GM11168 (cell line): ENCODE measurements around the gene DHRS13.
"Not testable (repeated sequence)": the region's sequence is repeated elsewhere in the genome, so short reads cannot be mapped to it uniquely, and the experiment has no call there.

Experiments
- in situ Hi-C: fragments of 300-500 bp; cut with MboI; formaldehyde crosslinking; loops from one replicate; pipeline ENCODE4 v1.12.0; 2022; ENCODE audit warnings: low sequenced_read_pairs; ENCODE audit not compliant: unreplicated experiment

The DHRS13 gene

DNA sequence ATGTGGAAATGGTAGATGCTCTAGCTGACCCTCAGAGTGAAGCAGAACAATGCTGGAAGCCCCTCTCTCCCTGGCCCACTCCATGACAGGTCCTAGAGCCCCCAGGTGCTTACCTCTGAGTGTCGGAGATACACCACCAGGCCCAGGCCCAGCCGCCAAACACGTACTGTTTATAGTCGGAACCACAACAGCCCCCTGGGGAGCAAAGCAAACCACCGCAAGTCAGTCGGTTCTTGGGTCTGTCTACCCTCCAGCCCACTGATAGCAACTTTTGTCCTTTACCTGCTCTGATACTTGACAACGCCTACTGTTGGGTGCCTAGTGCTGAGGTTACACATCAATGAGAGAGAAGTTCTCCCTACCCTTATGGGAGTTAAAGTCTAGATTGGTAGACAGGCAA is 14.0 kb downstream of the DHRS13 start:
- in situ Hi-C loops = no loop called here

DNA sequence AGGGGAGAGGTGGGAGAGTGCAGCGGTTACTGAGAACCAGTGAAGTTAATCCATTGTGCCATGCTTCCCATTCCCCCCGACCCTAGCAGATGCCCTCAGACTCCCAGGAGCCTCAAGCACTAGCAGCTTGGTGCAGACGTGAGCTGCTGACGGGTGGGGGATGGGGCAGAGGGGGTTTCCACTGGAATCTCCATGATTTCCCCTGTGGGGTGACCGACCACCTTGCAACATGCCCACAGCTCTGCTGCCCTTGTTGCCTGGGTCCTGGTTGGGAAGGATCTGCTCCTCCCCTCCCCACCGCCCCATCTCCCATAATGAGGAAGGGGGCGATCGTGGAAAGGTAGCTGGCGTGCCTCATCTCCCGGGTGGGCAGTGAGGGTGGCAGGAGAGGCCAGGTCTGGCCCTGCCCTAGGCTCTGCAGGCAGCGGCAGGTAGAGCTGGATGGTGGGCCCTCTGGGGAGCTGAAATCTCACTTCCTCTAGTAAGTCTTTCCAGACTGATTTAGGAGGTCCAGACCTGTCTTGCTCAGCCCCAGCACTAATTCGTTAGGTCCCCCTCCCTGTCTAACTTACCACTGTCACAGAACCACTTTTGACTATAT is 14.9 kb downstream of the DHRS13 start:
- in situ Hi-C loops = no loop called here

DNA sequence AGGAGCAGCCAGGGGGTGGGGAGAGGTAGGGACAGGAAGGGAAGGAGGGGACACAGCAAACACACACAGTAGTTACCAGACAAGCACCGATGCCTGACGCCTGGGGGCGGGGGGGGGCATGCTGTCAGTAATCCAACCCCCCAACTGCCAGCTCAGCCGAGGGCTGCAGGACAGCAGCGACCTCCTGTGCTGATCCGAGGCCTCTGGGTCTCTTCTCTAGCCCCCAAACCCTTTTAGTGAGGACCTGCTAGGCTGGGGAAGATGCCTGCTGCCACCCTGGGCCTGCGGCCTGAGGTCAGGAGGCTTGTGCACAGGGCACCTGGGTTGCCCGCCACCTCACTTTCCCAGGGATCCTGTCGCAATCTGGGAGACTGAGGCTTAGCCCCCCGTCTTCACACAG is 16.9 kb downstream of the DHRS13 start:
- in situ Hi-C loops = no loop called here

DNA sequence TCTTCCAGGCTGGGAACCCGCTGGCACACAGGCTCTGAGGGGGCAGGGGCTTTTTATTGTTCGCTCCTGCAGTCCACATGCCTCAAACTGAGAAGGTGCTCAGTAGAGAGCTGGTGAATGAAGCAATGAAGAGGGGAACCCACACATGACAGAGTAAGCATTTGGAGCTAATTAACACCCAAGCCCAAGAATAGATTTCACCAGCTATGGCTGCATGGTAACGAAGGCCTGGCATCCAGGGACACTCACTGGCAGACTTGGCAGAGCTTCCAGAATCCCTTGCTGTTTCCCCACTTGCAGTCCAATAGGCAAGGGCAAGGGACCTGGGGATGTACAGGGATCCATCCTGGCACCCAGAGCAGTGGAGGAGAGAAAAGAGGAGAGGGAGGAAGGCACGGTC is 17.5 kb downstream of the DHRS13 start:
- in situ Hi-C loops = no loop called here

DNA sequence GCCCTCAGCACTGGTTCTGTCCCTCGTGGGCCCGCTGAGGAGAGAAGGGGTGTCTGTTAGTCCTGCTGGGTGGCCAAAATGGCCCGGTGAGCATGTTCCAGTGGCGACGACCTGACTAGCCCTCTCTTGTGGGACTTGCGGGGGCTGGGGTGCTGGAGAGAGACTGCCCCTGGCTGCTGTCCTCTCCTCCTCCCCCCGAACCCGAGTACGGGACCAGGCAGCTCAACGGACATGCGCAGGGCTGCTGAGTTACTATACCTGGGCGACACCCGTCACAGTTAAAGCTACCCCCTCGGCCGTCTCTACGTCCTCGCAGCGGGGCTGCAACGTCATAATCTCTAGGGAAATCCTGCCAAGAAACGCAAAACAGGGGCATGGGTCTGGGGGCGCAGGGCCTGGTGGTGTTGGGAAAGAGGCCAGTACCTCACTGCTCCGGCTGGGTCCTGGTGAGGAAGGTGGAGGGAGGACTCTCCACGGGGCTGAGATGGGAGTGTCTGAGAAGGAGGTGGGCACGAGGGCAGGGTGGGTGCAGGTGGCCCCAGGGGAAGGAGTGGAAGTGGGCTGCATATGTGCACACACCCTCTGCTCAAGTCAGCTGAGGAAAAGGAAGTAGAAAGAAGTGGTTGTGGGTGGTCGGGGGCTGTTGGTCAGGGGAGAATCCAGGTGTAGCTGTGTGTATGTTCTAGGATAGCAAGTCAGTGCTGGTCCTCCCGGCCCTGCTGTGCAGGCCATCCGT is 18.7 kb downstream of the DHRS13 start:
- in situ Hi-C loops = no loop called here

DNA sequence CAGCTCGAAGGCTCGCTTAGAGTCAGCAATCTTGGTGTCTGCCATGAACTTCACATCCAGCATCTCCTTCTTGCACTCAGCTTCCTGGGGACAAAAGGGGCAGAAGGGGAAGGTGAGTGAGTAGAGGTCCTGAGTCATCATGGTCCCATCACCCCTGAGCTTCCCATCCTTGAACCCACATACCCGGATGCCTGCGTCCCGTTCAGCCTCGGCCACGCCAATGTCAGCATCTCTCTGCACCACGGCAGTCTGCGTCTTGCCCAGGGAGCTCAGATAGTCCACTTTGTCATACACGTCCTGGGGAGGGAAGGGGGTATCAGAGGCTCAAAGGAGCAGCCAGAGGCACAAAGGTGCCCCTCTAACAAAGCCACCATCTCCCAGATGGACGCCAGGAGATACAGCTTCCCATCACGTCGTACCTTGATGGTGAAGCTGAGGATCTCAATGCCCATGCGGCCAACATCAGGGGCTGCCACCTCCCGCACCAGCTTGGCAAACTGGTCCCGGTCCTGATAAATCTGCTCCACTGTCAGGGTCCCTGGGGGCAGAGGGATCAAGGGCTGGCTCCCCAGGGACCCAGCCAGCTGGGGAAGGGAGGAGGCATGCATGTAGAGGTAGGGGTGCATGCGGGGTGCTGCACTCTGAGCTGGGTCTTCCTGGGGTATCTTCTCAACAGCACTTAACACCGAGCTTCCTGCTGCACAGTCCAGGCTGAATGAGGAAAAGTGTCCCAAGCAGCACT is 20.6 kb downstream of the DHRS13 start:
- in situ Hi-C loops = no loop called here

DNA sequence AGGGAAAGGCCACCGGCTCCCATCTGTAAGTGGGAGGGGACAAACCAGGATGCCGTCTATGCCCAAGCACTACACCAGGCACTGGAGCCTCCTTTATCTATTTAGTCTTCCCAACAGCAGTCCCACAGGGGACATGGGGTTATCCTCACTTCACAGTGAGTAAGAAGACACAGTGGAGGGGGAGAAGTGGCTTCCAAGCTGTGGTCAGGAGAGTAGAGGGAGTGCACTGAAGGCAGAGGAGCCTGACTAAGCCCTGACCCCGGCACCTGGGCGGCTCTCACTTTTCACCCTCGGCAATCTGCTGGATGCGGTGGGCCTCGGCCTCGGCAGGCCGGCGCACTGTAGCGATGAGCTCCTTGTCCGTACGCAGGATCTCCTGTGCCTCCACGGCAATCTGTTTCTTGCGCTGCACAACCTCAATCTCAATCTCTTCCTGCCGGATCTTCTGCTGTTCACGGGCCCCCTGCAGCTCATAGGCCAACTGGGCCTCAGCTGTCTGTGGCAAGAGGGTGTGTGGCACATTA is 21.3 kb downstream of the DHRS13 start:
- in situ Hi-C loops = no loop called here

DNA sequence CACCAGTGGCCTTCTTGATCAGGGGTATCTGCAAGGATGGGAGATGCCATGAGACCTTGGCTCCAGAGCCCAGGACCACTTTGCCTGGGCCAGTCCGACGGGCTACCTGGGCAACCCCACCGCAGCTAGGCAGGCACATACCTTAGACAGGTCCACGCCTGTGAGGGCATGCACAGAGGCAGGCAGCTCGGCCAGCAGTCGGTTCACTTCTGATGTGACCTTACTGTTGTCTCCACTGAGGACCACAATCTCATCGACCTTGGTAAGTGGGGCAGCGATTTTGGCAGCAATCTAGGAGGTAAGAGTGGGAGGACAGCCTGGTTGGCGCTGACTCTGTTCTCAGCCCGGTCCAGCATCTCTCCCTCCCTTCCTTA is 22.3 kb downstream of the DHRS13 start:
- in situ Hi-C loops = no loop called here

DNA sequence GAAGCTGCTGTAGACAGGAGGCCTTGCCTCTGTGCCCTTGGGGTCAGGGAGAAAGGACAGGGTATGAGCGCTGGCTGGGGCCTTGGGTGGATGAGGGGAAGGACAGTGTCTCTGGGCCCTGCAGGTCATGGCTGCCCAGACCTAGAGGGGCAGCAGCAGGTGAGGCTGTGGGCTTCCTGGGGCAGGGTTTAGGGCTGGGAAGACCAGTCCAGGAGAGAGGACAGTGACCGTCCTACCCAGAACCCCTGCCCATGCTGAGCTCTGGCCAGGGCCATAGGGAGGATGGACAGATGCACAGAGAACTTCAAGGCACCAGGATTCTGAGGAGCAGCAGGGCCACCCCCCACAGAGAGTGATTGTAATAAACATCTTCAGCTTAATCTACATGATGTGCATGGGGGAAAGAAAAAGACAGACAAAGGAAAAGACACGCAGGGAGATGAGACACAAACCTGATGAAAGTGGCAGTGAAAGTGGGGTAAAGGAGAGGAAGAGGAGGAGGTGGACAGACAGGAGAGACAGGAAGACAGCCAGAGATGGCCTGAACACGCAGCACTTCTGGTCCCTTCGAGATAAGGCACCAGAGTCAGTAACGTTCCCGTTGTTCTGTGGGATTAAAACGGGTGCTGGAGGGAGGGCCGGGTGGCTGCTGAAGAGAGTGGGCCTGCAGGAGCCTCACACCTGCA is 22.9 kb downstream of the DHRS13 start:
- in situ Hi-C loops = no loop called here

DNA sequence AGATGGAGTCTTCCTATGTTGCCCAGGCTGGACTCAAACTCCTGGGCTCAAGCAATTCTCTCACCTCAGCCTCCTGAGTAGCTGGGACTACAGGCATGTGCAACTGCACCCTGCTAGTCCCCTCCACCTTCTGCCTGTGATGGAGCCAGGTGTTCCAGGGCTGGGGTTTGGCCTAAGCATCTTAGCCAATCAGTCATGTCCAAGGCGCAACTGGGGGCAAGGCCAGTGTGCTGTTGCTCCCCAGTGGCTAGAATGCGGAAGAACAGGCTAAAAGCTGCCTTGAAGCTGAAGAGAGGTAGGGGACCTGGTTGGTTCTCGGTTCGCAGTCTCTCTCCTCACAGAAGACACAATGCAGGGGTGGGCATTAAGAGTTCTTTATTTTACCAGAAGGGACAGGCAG is 23.9 kb downstream of the DHRS13 start:
- in situ Hi-C loops = no loop called here

DNA sequence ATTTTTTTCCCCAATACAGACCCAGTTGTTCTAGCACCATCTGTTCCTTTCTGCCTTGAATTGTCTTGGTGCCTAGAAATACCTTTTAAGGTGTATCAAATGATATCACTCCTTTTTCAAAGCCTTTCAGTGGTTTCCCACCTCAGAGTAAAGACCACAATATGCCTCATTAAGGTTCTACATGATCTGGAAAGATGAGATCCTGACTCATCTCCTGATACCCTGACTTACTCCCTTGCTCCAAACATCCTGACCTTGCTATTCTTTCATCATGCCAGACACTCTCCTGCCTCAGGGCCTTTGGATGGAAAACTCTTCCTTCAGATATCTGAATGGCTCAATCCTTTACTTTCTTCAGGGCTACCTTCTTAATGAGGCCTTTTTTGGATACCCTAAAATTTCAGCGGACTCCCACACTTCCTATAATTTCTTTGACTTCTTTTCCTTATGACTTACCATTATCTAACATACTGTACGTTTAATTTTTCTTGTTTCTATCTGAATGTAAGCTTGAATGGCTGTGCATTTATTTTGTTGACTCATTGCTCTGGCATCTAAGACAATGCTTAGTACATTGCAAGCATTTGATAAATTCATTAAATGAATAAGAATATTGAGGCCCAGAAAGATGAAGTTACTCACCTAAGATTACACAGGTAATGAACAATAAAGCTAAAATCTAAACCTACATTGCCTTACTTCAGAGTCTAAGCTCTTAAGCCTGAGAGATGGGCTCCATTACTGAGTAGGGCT is 24.5 kb downstream of the DHRS13 start:
- in situ Hi-C loops = no loop called here

DNA sequence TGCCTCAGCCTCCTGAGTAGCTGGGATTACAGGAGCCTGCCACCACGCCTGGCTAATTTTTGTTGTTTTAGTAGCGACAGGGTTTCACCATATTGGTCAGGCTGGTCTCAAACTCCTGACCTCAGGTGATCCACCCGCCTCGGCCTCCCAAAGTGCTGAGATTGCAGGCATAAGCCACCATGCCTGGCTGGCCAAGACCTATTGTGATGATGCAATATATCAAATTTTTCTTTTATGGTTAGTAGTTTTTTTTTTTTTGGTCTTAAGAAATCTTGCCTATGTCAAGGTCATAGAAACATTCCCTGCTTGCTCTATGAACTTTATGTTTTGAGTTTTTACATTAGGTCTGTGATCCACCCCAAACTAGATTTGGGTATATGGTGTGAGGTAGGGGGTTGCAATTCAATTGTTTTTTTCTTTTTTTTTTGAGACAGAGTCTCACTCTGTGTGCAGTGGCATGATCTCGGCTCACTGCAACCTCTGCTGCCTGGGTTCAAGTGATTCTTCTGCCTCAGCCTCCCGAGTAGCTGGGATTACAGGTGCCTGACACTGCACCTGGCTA is 25.6 kb downstream of the DHRS13 start:
- in situ Hi-C loops = not testable (repeated sequence)

DNA sequence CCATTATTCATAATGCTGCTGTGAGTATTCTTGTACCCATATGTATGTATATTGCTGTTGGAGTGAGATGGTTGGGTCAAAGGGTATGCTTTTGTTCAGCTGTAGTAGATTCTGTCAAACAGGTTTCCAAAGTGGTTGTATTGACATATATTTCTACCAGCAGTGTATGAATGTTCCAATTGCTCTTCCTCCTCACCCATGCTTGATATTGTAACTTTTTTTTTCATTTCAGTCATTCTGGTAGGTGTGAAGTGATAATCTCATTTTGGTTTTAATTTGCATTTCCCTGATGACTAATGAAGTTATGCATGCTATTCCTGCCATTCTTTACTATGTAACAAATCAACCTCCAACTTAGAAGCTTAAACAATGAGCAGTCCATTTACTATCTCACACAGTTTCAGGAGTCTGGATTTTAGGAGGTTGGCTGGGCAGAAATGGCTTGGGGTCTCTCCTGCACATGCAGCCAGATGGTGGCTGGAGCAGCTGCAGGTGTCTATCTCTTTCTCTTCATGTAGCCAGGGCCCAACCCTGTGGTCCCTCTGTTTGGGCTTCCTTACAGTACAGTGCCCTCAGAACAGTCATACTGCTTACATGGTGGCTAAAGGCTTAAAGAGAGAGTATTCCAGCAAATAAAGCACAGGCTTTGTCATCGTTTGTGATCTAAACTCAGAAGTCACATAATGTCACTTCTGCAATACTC is 26.9 kb downstream of the DHRS13 start:
- in situ Hi-C loops = no loop called here

DNA sequence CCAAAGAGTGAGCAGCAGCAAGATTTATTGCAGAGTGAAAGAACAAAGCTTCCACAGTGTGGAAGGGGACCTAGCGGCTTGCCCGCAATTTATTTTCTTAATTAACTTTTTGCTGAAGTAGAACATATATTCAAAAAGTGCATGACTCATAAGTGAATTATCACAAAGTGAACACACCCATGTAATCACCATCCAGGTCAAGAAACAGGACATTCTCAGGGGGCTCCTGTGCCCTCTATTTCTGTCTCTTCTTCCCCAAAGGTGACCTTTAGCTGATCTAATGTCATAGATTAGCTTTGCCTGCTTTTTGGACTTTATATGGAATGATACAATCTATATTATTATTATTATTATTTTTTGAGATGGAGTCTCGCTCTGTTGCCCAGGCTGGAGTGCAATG is 28.1 kb downstream of the DHRS13 start:
- in situ Hi-C loops = no loop called here

DNA sequence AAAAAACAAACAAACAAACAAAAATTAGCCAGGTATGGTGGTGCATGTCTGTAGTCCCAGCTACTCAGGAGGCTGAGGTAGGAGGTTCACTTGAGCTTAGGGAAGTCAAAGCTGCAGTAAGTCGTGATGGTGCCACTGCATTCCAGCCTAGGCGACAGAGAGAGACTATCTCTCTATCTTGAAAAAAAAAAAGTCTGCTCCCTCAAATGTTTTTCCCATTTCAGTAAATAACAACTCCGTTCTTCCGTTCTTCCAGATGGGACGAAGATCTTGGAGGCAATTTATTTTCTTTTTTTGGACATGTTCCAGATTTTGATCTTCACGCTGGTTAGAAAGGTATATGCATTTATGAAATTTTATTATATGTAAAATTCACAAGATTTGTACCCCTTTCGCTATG is 29.0 kb downstream of the DHRS13 start:
- in situ Hi-C loops = no loop called here

DNA sequence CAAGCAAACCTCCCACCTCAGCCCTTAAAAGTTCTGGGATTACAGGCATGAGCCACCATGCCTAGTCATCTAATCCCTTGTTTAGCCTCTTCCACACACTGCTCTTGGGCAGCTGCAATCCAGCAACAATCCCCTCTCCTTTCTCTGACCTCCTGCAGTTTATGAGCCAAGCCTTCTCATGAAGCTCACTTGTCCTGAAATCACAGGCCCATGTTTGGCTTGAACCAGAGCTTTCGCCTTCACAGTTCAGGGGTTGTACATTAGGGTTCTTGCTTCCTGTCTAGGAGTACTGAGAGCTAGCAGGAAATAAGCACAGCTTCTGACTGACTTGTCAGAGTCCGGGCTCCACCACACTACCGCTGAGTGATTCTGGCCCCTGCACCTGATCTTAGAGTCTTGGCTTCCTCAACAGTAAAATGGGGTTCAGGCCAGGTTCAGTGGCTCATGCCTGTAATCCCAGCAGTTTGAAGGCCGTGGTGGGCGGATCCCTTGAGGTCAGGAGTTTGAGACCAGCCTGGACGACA is 31.8 kb downstream of the DHRS13 start:
- in situ Hi-C loops = no loop called here

DNA sequence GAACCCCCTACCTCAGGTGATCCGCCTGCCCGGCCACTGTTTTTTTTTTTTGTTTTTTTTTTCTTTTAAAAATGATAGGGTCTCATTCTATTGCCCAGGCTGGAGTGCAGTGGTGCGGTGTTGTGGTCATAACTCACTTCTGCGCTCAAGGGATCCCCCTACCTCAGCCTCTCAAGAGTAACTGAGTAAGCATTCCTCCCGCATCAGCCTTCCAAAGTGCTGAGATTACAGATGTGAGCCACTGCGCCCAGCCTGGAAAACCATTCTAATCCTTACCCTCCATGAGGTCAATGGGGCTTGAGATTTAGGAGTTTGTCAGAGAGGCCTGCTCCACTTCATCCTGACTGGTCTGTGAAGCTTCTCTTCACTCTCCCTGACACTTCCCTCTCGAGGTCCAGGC is 35.6 kb downstream of the DHRS13 start:
- in situ Hi-C loops = no loop called here

DNA sequence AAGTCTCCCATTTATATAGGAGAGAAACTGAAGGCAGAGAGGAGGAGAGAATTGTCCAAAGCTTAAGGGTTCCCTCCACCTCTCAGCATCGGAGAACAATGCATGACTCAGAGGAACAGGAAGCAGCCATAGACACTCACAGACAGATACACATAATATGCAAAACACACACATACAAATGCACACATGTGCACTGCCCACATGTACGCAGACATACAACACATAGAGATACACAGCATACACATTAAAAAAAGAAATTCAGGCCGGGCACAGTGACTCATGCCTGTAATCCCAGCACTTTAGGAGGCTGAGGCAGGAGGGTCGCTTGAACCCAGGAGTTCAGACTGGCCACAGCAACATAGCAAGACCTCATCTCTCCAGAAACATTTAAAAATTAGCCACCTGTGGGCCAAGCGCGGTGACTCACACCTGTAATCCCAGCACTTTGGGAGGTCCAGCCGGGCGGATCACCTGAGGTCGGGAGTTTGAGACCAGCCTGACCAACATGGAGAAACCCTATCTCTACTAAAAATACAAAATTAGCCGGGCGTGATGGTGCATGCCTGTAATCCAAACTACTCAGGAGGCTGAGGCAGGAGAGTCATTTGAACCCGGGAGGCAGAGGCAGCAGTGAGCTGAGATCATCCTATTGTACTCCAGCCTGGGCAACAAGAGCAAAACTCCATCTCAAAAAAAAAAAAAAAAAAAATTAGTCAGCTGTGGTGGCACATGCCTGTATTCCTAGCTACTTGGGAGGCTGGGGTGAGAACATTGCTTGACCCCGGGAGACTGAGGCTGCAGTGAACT is 36.7 kb downstream of the DHRS13 start:
- in situ Hi-C loops = no loop called here
